Prostate gland (tissue), 2 donors: ENCODE results near the gene COL5A1.

Experiments used
- POLR2A ChIP-seq: fragments of 450-650 bp; IDR thresholded peaks from one replicate; pipeline ENCODE4 v1.6.1; 2016; ENCODE audit warnings: antibody characterized with exemption, mild to moderate bottlenecking
- TF ChIP-seq, protein P1 (sequence below), 4 experiments: fragments of 200-600 bp in 2 of 4; fragments of 450-650 bp in 2 of 4; sonication (generic) in 2 of 4; IDR thresholded peaks; 1 replicate in 3 of 4; 2 replicates in 1 of 4; pipeline ENCODE4 v1.5.1; 2016 to 2019; ENCODE audit warnings: antibody characterized with exemption in 4 of 4, mild to moderate bottlenecking in 2 of 4, moderate library complexity in 2 of 4

DNA sequence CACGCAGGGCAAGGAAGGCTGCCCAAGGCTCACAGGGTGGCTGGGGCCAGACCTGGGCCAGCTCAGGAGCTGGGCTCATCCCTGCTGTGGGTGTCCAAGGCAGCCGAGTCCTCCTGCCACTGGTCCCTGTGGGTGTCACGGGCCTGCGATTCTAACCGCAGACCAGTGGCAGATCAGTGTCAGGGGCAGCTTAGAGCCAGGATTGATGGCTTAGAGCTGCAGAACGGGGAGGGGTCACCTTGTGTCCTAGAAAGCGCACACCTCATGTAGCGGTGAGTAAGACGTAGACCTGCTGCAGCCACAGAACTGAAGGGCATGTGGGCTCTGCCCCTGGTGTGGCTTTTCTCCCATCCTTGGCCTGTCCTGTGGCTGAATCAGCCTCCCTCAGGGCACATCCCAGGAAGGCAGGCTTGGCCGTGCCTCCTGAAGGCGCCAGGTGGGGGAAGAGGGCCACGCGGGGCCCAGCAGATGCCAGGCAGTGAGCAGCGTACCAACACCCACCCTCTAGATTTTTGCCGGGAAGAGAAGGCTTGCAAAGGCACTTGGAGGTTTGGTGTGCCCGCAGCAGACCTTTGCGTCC lies 160.7 kb downstream of the COL5A1 start:
- TF ChIP-seq, protein P1, sequence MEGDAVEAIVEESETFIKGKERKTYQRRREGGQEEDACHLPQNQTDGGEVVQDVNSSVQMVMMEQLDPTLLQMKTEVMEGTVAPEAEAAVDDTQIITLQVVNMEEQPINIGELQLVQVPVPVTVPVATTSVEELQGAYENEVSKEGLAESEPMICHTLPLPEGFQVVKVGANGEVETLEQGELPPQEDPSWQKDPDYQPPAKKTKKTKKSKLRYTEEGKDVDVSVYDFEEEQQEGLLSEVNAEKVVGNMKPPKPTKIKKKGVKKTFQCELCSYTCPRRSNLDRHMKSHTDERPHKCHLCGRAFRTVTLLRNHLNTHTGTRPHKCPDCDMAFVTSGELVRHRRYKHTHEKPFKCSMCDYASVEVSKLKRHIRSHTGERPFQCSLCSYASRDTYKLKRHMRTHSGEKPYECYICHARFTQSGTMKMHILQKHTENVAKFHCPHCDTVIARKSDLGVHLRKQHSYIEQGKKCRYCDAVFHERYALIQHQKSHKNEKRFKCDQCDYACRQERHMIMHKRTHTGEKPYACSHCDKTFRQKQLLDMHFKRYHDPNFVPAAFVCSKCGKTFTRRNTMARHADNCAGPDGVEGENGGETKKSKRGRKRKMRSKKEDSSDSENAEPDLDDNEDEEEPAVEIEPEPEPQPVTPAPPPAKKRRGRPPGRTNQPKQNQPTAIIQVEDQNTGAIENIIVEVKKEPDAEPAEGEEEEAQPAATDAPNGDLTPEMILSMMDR (IDR thresholded peaks at IDR 0.05): no peak
- TF ChIP-seq POLR2A: no peak
